Measurements from ENCODE around the gene TMEM168. TPM values are rescaled to one million over a fixed set of nuclear protein-coding genes. Genes with fewer than 3 reads are reported as not detected.
A peak's percentile ranks its signal among the peaks of the same experiment; 100 is the strongest.

The TMEM168 gene
- total and polyA plus RNA-seq, 2 donors (not counting 1 experiment from before 2014, with no cell fraction given): 19.3 to 27.2 TPM

DNA sequence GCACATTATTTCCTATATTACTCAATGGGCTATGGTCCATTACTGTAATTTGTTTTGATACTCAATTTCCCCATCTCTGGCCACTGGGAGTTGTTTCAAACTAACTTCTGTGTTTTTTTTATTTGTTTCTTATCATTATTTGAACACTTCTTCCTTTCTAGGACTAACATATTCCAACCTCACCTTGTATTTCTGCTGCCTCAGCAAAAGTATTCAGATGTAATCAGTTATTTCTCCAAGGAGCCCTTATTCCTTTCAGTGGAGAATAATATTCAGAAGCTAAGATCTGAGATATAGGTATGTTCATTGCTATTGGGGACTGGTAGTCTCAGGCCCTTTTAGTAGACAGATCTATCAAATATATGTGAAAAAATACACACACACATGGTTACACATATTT is 36.9 kb downstream of the TMEM168 start:
- no peaks in the 10 kb centered on the region for H4K20me1 ChIP-seq (ENCODE audit: control insufficient read depth, extremely low read depth, insufficient read depth, low read length)
- no peak overlapping the region for H3K4me2 ChIP-seq (ENCODE audit: extremely low read depth, insufficient read depth, low read length)
- H3K79me2 ChIP-seq (ENCODE audit: control insufficient read depth, insufficient read depth, low read length): no peaks in the 10 kb centered on the region
- no peaks in the 10 kb centered on the region for H3K36me3 ChIP-seq (ENCODE audit: control insufficient read depth, insufficient read depth, low read length)
- H3K4me1 ChIP-seq (ENCODE audit: control insufficient read depth, extremely low read depth, insufficient read depth, low read length): no peaks in the 10 kb centered on the region
- H3K4me3 ChIP-seq (replicated peaks in 1 of 4; ENCODE audit: control extremely low read depth in 1 of 4, insufficient read depth in 1 of 4, low read depth in 3 of 4, low read length in 4 of 4): no peak overlapping the region
- TF ChIP-seq EZH2 (IDR thresholded peaks at IDR 0.05; ENCODE audit: low read length, missing control alignments): no peak
- TF ChIP-seq, protein P1, sequence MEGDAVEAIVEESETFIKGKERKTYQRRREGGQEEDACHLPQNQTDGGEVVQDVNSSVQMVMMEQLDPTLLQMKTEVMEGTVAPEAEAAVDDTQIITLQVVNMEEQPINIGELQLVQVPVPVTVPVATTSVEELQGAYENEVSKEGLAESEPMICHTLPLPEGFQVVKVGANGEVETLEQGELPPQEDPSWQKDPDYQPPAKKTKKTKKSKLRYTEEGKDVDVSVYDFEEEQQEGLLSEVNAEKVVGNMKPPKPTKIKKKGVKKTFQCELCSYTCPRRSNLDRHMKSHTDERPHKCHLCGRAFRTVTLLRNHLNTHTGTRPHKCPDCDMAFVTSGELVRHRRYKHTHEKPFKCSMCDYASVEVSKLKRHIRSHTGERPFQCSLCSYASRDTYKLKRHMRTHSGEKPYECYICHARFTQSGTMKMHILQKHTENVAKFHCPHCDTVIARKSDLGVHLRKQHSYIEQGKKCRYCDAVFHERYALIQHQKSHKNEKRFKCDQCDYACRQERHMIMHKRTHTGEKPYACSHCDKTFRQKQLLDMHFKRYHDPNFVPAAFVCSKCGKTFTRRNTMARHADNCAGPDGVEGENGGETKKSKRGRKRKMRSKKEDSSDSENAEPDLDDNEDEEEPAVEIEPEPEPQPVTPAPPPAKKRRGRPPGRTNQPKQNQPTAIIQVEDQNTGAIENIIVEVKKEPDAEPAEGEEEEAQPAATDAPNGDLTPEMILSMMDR (conservative IDR thresholded peaks at IDR 0.05 in 1 of 2, IDR thresholded peaks at IDR 0.05 in 1 of 2; ENCODE audit: low read depth in 1 of 2, low read length in 2 of 2): no peak
- no peak overlapping the region for H2AFZ ChIP-seq (ENCODE audit: low read length)
- no peak overlapping the region for H3K9ac ChIP-seq (ENCODE audit: insufficient read depth, low read length)
- no peaks in the 10 kb centered on the region for H3K27me3 ChIP-seq (ENCODE audit: control insufficient read depth, insufficient read depth, low read length)
- no peak for DNase-seq (ENCODE audit: low read depth in 2 of 2)
- H3K9me3 ChIP-seq (ENCODE audit: control insufficient read depth, insufficient read depth, low read depth, low read length): no peaks in the 10 kb centered on the region
- no peak overlapping the region for H3K27ac ChIP-seq (ENCODE audit: insufficient read depth, low read length)

DNA sequence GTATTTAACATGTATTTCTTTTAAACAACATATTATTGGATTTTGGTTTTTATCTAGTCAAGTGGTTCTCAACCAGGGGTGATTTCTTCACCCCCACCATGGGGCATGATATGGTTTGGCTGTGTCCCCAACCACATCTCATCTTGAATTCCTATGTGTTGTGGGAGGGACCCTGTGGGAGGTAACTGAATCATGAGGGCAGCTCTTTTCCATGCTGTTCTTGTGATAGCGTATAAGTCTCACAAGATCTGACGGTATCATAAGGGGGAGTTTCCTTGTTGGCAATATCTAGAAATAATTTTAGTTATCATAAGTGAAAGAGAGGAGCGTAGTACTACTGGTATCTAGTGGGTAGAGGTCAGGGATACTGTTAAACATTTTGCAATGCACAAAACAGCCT is 37.6 kb downstream of the TMEM168 start:
- H3K79me2 ChIP-seq (ENCODE audit: control insufficient read depth, insufficient read depth, low read length): no peaks in the 10 kb centered on the region
- TF ChIP-seq EZH2 (IDR thresholded peaks at IDR 0.05; ENCODE audit: low read length, missing control alignments): no peak
- TF ChIP-seq, protein P1 (conservative IDR thresholded peaks at IDR 0.05 in 1 of 2, IDR thresholded peaks at IDR 0.05 in 1 of 2; ENCODE audit: low read depth in 1 of 2, low read length in 2 of 2): no peak
- H3K4me2 ChIP-seq (ENCODE audit: extremely low read depth, insufficient read depth, low read length): no peak overlapping the region
- H4K20me1 ChIP-seq (ENCODE audit: control insufficient read depth, extremely low read depth, insufficient read depth, low read length): no peaks in the 10 kb centered on the region
- no peak for DNase-seq (ENCODE audit: low read depth in 2 of 2)
- no peak overlapping the region for H3K4me3 ChIP-seq (replicated peaks in 1 of 4; ENCODE audit: control extremely low read depth in 1 of 4, insufficient read depth in 1 of 4, low read depth in 3 of 4, low read length in 4 of 4)
- no peaks in the 10 kb centered on the region for H3K36me3 ChIP-seq (ENCODE audit: control insufficient read depth, insufficient read depth, low read length)
- H3K9ac ChIP-seq (ENCODE audit: insufficient read depth, low read length): no peak overlapping the region
- H3K27me3 ChIP-seq (ENCODE audit: control insufficient read depth, insufficient read depth, low read length): no peaks in the 10 kb centered on the region
- H3K9me3 ChIP-seq (ENCODE audit: control insufficient read depth, insufficient read depth, low read depth, low read length): no peaks in the 10 kb centered on the region
- no peaks in the 10 kb centered on the region for H3K4me1 ChIP-seq (ENCODE audit: control insufficient read depth, extremely low read depth, insufficient read depth, low read length)
- H2AFZ ChIP-seq (ENCODE audit: low read length): no peak overlapping the region
- no peak overlapping the region for H3K27ac ChIP-seq (ENCODE audit: insufficient read depth, low read length)

DNA sequence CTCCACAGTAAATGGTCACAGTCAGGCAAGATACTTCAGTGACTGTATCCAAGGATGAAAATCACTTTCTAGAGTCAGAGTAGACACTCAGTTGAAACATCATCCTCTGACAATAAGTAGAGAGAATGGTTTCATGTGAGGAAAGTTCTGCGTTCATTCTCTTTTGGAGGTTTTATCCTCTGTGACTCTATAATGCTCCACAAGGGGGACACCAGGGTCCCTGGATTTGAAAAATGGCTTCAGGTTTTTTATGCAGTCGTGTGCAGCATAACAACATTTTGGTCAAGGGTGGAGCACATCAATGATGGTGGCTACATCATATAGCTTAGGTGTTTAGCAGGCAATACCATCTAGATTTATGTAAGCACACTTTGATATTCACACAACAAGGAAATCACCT is 40.4 kb downstream of the TMEM168 start:
- Histone ChIP-seq H3K27ac (ENCODE audit: insufficient read depth, low read length) (no peak overlapping the region), H3K4me2 (ENCODE audit: extremely low read depth, insufficient read depth, low read length) (no peak overlapping the region), H3K9ac (ENCODE audit: insufficient read depth, low read length) (no peak overlapping the region), H4K20me1 (ENCODE audit: control insufficient read depth, extremely low read depth, insufficient read depth, low read length) (no peaks in the 10 kb centered on the region), H3K4me1 (ENCODE audit: control insufficient read depth, extremely low read depth, insufficient read depth, low read length) (no peaks in the 10 kb centered on the region), H3K9me3 (ENCODE audit: control insufficient read depth, insufficient read depth, low read depth, low read length) (no peaks in the 10 kb centered on the region), H3K79me2 (ENCODE audit: control insufficient read depth, insufficient read depth, low read length) (no peaks in the 10 kb centered on the region), H3K4me3 (replicated peaks in 1 of 4; ENCODE audit: control extremely low read depth in 1 of 4, insufficient read depth in 1 of 4, low read depth in 3 of 4, low read length in 4 of 4) (no peak overlapping the region), H3K36me3 (ENCODE audit: control insufficient read depth, insufficient read depth, low read length) (no peaks in the 10 kb centered on the region), H2AFZ (ENCODE audit: low read length) (no peak overlapping the region), H3K27me3 (ENCODE audit: control insufficient read depth, insufficient read depth, low read length) (no peaks in the 10 kb centered on the region)
- TF ChIP-seq, protein P1 (conservative IDR thresholded peaks at IDR 0.05 in 1 of 2, IDR thresholded peaks at IDR 0.05 in 1 of 2; ENCODE audit: low read depth in 1 of 2, low read length in 2 of 2): peak in 1 of 2 donors; percentile 1
- TF ChIP-seq EZH2 (IDR thresholded peaks at IDR 0.05; ENCODE audit: low read length, missing control alignments): no peak
- DNase-seq (ENCODE audit: low read depth in 2 of 2): no peak

Data from fibroblast of lung (primary cell).